ENCODE measurements around the gene MDC1. TPM values are rescaled to one million over a fixed set of nuclear protein-coding genes. Genes with fewer than 3 reads are reported as not detected.

Gene MDC1
- total and polyA plus RNA-seq, 2 donors (not counting 3 experiments of a cell fraction or from before 2014, with no cell fraction given) = 16.8 to 42.3 TPM

DNA sequence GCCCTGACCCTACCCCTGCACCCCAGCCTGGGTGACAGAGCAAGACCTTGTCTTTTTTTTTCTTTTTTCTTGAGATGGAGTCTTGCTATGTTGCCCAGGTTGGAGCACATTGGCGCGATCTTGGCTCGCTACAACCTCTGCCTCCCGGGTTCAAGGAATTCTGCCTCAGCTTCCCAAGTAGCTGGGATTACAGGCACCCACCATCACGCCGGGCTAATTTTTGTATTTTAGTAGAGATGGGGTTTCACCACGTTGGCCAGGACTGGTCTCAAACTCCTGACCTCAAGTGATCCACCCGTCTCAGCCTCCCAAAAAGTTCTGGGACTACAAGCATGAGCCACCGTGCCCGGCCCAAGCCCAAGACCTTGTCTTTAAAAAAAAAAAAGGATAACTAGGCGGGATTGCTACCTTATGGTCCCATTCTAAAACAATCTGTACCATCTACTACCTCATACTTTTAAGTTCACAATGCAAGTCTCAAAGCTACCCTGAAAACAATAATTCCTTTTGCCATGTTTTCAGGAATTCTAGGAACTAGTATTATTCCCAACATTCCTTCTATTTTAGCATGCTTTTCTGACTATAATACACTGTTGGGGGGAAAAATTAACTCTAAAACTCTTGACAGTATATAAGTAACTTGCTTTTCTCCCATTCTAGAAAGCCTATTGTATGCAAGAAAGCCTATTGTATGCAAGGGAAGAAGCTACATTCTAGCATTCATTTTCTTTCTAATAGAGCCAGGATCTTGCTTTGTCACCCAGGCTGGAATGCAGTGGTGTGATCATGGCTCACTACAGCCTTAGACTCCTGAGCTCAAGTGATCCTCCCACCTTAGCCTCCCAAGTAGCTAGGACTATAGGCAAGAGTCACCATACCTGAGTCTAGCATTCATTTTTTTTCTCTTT is 9.7 kb upstream of the MDC1 start:
- FAIRE-seq (peak; percentile 40), DNase-seq (ENCODE audit: low read depth, low spot score) (no peak)
- Histone ChIP-seq H3K79me2 (ENCODE audit: control insufficient read depth, insufficient read depth, low read length) (peaks cover 35% of the 10 kb centered on the region), H3K9ac (replicated peaks; ENCODE audit: extremely low read depth, insufficient read depth, low read length) (no peak overlapping the region), H3K4me1 (ENCODE audit: control insufficient read depth, extremely low read depth, insufficient read depth, low read length) (peaks cover 23% of the 10 kb centered on the region), H2AFZ (ENCODE audit: low read depth, low read length) (no peak overlapping the region), H3K9me1 (replicated peaks; ENCODE audit: control insufficient read depth, extremely low read depth, insufficient read depth, low read length) (no peaks in the 10 kb centered on the region), H3K9me3 (replicated peaks; ENCODE audit: control insufficient read depth, insufficient read depth, low read length) (no peaks in the 10 kb centered on the region), H3K36me3 (ENCODE audit: control insufficient read depth in 2 of 2, extremely low read depth in 1 of 2, insufficient read depth in 2 of 2, low read length in 2 of 2) (peaks cover 16 to 37% of the 10 kb centered on the region in 2 experiments), H3K4me2 (ENCODE audit: insufficient read depth, low read length) (no peak overlapping the region), H3K4me3 (replicated peaks in 1 of 3; ENCODE audit: insufficient read depth in 1 of 3, low read depth in 1 of 3, low read length in 3 of 3) (no peak overlapping the region), H3K27ac (ENCODE audit: insufficient read depth, low read depth, low read length) (no peak overlapping the region), H4K20me1 (replicated peaks; ENCODE audit: control insufficient read depth, extremely low read depth, insufficient read depth, low read length) (peaks cover 7% of the 10 kb centered on the region), H3K27me3 (ENCODE audit: control insufficient read depth in 2 of 2, insufficient read depth in 2 of 2, low read length in 2 of 2) (no peaks in the 10 kb centered on the region)
- intact Hi-C loops (cut with micrococcal nuclease) = no loop called here
- TF ChIP-seq EZH2 (IDR thresholded peaks at IDR 0.05; ENCODE audit: borderline replicate concordance, low read depth, low read length, severe bottlenecking) = no peak
- TF ChIP-seq, protein P1, sequence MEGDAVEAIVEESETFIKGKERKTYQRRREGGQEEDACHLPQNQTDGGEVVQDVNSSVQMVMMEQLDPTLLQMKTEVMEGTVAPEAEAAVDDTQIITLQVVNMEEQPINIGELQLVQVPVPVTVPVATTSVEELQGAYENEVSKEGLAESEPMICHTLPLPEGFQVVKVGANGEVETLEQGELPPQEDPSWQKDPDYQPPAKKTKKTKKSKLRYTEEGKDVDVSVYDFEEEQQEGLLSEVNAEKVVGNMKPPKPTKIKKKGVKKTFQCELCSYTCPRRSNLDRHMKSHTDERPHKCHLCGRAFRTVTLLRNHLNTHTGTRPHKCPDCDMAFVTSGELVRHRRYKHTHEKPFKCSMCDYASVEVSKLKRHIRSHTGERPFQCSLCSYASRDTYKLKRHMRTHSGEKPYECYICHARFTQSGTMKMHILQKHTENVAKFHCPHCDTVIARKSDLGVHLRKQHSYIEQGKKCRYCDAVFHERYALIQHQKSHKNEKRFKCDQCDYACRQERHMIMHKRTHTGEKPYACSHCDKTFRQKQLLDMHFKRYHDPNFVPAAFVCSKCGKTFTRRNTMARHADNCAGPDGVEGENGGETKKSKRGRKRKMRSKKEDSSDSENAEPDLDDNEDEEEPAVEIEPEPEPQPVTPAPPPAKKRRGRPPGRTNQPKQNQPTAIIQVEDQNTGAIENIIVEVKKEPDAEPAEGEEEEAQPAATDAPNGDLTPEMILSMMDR (IDR thresholded peaks at IDR 0.05; ENCODE audit: extremely low read depth in 1 of 2, insufficient read depth in 1 of 2, low read depth in 1 of 2, low read length in 2 of 2) = no peak
- peak; percentile 8 for TF ChIP-seq POLR2AphosphoS5 (IDR thresholded peaks at IDR 0.05; ENCODE audit: insufficient read depth, low read depth, low read length)
- TF ChIP-seq FOS (IDR thresholded peaks at IDR 0.05; ENCODE audit: borderline replicate concordance, insufficient read depth, low read length) = no peak
- TF ChIP-seq POLR2A (IDR thresholded peaks at IDR 0.05; ENCODE audit: low read depth, low read length) = peak; percentile 50
- TF ChIP-seq GATA2 (IDR thresholded peaks at IDR 0.05; ENCODE audit: insufficient read depth, insufficient read length, low read depth, low read length) = no peak
- CTCF ChIA-PET = interaction anchor here (0.9 to 9.2 kb wide), 5 partner anchors 25 to 361 kb away, joined by 3 to 296 read pairs (median 4); no protein-coding TSS in a partner anchor
- POLR2A ChIA-PET = interaction anchor here (0.7 to 1.0 kb wide), 2 partner anchors 18 to 107 kb away, joined by 3 to 4 read pairs; partner anchors contain the start of gene IER3
- dilution Hi-C loops (cut with MboI; ENCODE audit: extremely low pct_ligation_motif_present, low sequenced_read_pairs) = loop anchor here (25.0 kb wide), 1 partner anchor 161 kb away; the partner anchor contains the start of gene DDR1
- no TSS peak for BruUV-seq (replicated peaks)

Data from endothelial cell of umbilical vein (primary cell).